ENCODE measurements around the gene PIEZO1. TPM values are rescaled to one million over a fixed set of nuclear protein-coding genes. Genes with fewer than 3 reads are reported as not detected.

Gene PIEZO1
- total and polyA plus RNA-seq, 2 donors (not counting 3 experiments of a cell fraction or from before 2014, with no cell fraction given): 298 to 322 TPM

DNA sequence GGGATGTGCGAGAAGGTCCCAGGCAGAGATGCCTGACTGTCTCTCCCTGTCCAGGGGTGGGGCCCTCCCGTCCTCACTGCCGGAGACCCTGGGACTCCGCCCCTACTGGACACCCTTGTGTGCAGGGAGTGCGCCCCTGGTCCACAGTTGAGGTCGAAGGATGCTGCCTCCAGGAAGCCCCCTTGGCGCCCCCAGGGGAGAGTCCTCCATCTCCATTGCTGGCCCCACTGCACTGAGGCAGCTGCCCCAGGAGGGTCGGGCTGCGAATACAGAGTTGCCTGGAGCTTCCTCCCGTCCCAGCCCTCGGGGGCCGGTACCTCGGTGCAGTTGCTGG lies 52.1 kb downstream of the PIEZO1 start:
- Histone ChIP-seq H4K20me1 (replicated peaks; ENCODE audit: control insufficient read depth, extremely low read depth, insufficient read depth, low read length) (no peaks in the 10 kb centered on the region), H3K9me3 (replicated peaks; ENCODE audit: control insufficient read depth, insufficient read depth, low read length) (no peaks in the 10 kb centered on the region), H3K27ac (ENCODE audit: insufficient read depth, low read depth, low read length) (no peak overlapping the region), H3K79me2 (ENCODE audit: control insufficient read depth, insufficient read depth, low read length) (peaks cover 2% of the 10 kb centered on the region), H3K4me1 (ENCODE audit: control insufficient read depth, extremely low read depth, insufficient read depth, low read length) (no peaks in the 10 kb centered on the region), H3K9ac (replicated peaks; ENCODE audit: extremely low read depth, insufficient read depth, low read length) (no peak overlapping the region), H3K36me3 (ENCODE audit: control insufficient read depth in 2 of 2, extremely low read depth in 1 of 2, insufficient read depth in 2 of 2, low read length in 2 of 2) (peaks cover 7 to 56% of the 10 kb centered on the region in 2 experiments), H3K9me1 (replicated peaks; ENCODE audit: control insufficient read depth, extremely low read depth, insufficient read depth, low read length) (no peaks in the 10 kb centered on the region), H3K4me2 (ENCODE audit: insufficient read depth, low read length) (no peak overlapping the region), H3K27me3 (ENCODE audit: control insufficient read depth in 2 of 2, insufficient read depth in 2 of 2, low read length in 2 of 2) (no peaks in the 10 kb centered on the region), H2AFZ (ENCODE audit: low read depth, low read length) (no peak overlapping the region), H3K4me3 (replicated peaks in 1 of 3; ENCODE audit: insufficient read depth in 1 of 3, low read depth in 1 of 3, low read length in 3 of 3) (no peak overlapping the region)
- no peak for TF ChIP-seq MYC (IDR thresholded peaks at IDR 0.05; ENCODE audit: low read depth, low read length)
- TF ChIP-seq FOS (IDR thresholded peaks at IDR 0.05; ENCODE audit: borderline replicate concordance, insufficient read depth, low read length): no peak
- TF ChIP-seq, protein P1, sequence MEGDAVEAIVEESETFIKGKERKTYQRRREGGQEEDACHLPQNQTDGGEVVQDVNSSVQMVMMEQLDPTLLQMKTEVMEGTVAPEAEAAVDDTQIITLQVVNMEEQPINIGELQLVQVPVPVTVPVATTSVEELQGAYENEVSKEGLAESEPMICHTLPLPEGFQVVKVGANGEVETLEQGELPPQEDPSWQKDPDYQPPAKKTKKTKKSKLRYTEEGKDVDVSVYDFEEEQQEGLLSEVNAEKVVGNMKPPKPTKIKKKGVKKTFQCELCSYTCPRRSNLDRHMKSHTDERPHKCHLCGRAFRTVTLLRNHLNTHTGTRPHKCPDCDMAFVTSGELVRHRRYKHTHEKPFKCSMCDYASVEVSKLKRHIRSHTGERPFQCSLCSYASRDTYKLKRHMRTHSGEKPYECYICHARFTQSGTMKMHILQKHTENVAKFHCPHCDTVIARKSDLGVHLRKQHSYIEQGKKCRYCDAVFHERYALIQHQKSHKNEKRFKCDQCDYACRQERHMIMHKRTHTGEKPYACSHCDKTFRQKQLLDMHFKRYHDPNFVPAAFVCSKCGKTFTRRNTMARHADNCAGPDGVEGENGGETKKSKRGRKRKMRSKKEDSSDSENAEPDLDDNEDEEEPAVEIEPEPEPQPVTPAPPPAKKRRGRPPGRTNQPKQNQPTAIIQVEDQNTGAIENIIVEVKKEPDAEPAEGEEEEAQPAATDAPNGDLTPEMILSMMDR (IDR thresholded peaks at IDR 0.05; ENCODE audit: extremely low read depth in 1 of 2, insufficient read depth in 1 of 2, low read depth in 1 of 2, low read length in 2 of 2): no peak
- TF ChIP-seq, protein P2, sequence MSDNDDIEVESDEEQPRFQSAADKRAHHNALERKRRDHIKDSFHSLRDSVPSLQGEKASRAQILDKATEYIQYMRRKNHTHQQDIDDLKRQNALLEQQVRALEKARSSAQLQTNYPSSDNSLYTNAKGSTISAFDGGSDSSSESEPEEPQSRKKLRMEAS (IDR thresholded peaks at IDR 0.05; ENCODE audit: insufficient read depth, insufficient read length): no peak
- FAIRE-seq: no peak
- DNase-seq (ENCODE audit: low read depth, low spot score): no peak
- dilution Hi-C loops (cut with MboI; ENCODE audit: extremely low pct_ligation_motif_present, low sequenced_read_pairs) (no loop called here), intact Hi-C loops (cut with micrococcal nuclease) (no loop called here)
- BruUV-seq (replicated peaks): no TSS peak
- ChIA-PET POLR2A (no interaction called here), CTCF (interaction anchor here (0.9 to 1.5 kb wide), 3 partner anchors 48 to 52 kb away, joined by 3 to 4 read pairs (median 3); partner anchors contain the start of gene PIEZO1)
